OCI-LY7 (cell line): ENCODE data around the gene TMEM94. TPM values are rescaled to one million over a fixed set of nuclear protein-coding genes. Genes with fewer than 3 reads are reported as not detected.

ENCODE experiments used
- BruUV-seq: library from RNA; stranded (reverse); fragments of 400-500 nt; replicated peaks from 2 replicates; lab custom pipeline; 2021; lab: Mats Ljungman, UMichigan
- CTCF ChIA-PET: fragments of 300-600 bp; sonication (Branson Sonifier 250); formaldehyde crosslinking; loops from one replicate; lab custom pipeline; 2022; ENCODE audit warnings: antibody characterized with exemption; ENCODE audit not compliant: unreplicated experiment; lab: Charles Lee
- POLR2A ChIA-PET: fragments of 300-600 bp; sonication (Branson Sonifier 250); formaldehyde crosslinking; loops from one replicate; lab custom pipeline; 2022; ENCODE audit warnings: antibody characterized with exemption; lab: Charles Lee
- DNase-seq: peaks from one replicate; pipeline ENCODE4 v3.0.0-alpha.2; 2015; ENCODE audit warnings: low spot score
- H2AFZ ChIP-seq: fragments of 200-600 bp; sonication (generic), shearing (Covaris generic); 2 replicates; pipeline ENCODE4 v1.6.1; 2014; ENCODE audit warnings: mild to moderate bottlenecking, antibody characterized with exemption, low read length, moderate library complexity
- H3K27ac ChIP-seq: fragments of 200-600 bp; sonication (generic); 2 replicates; pipeline ENCODE4 v1.5.1; 2014; ENCODE audit warnings: mixed run types, low read depth, mild to moderate bottlenecking, moderate library complexity, low read length, inconsistent platforms; ENCODE audit not compliant: poor library complexity, severe bottlenecking
- H3K36me3 ChIP-seq: fragments of 200-600 bp; sonication (generic); 2 replicates; pipeline ENCODE4 v1.6.1; 2014; ENCODE audit warnings: mild to moderate bottlenecking, antibody characterized with exemption, low read length, moderate library complexity, mixed read lengths; ENCODE audit not compliant: insufficient read depth
- H3K4me1 ChIP-seq: fragments of 200-600 bp; sonication (generic); 2 replicates; pipeline ENCODE4 v1.5.1; 2014; ENCODE audit warnings: mild to moderate bottlenecking, low read length; ENCODE audit not compliant: insufficient read depth, poor library complexity, severe bottlenecking
- H3K4me2 ChIP-seq: fragments of 200-600 bp; sonication (generic); 2 replicates; pipeline ENCODE4 v1.6.1; 2014; ENCODE audit warnings: mild to moderate bottlenecking, low read length
- H3K4me3 ChIP-seq: fragments of 200-600 bp; sonication (generic); 2 replicates; pipeline ENCODE4 v1.5.1; 2014; ENCODE audit warnings: mild to moderate bottlenecking, low read depth, low read length; ENCODE audit not compliant: poor library complexity, severe bottlenecking
- H3K79me2 ChIP-seq: fragments of 200-600 bp; sonication (generic); 2 replicates; pipeline ENCODE4 v1.6.1; 2016; ENCODE audit warnings: low read depth, mild to moderate bottlenecking, low read length, moderate library complexity, mixed read lengths; ENCODE audit not compliant: insufficient read depth
- H3K9me2 ChIP-seq: fragments of 200-600 bp; sonication (generic); 2 replicates; pipeline ENCODE4 v1.6.1; 2016; ENCODE audit warnings: mild to moderate bottlenecking, low read length, mixed read lengths; ENCODE audit not compliant: insufficient read depth
- H3K9me3 ChIP-seq: fragments of 200-600 bp; sonication (generic); 2 replicates; pipeline ENCODE4 v1.6.1; 2014; ENCODE audit warnings: mild to moderate bottlenecking, mixed run types, low read length, mixed read lengths
- H4K20me1 ChIP-seq: fragments of 200-600 bp; sonication (generic); 2 replicates; pipeline ENCODE4 v1.6.1; 2014; ENCODE audit warnings: mild to moderate bottlenecking, antibody characterized with exemption, low read length, moderate library complexity, mixed read lengths; ENCODE audit not compliant: insufficient read depth
- CTCF ChIP-seq: fragments of 200-600 bp; sonication (generic); conservative IDR thresholded peaks from 2 replicates; pipeline ENCODE4 v1.5.1; 2014; ENCODE audit warnings: mild to moderate bottlenecking, antibody characterized with exemption, low read length, moderate library complexity, mixed read lengths
- EZH2phosphoT487 ChIP-seq: fragments of 200-600 bp; sonication (generic); IDR thresholded peaks from 2 replicates; pipeline ENCODE4 v1.6.1; 2018; ENCODE audit warnings: low read depth, borderline replicate concordance, mild to moderate bottlenecking, mixed run types, antibody characterized with exemption, low read length, moderate library complexity, mixed read lengths
- intact Hi-C: fragments of 100-400 bp; cut with micrococcal nuclease; formaldehyde crosslinking; loops from one replicate; pipeline ENCODE4 v1.10.0; 2022; ENCODE audit not compliant: unreplicated experiment
- total RNA-seq, 2 experiments: library from RNA; depleted of rRNA in 1 of 2; stranded (reverse); fragments of >200 nt in 1 of 2; shearing (Covaris generic) in 1 of 2; gene quantifications; 2 replicates each; pipeline ENCODE4 v1.2.3, GENCODE V29; 2014 to 2022

The TMEM94 gene
- total RNA-seq, 2 experiments from 2014 or later: 60.6 to 121 TPM

- TF ChIP-seq CTCF (no peak), EZH2phosphoT487 (no peak)
- Histone ChIP-seq H3K9me3 (no peaks in the 10 kb centered on the region), H2AFZ (no peak overlapping the region), H3K4me2 (no peak overlapping the region), H3K9me2 (no peaks in the 10 kb centered on the region), H3K4me3 (no peak overlapping the region), H3K36me3 (no peaks in the 10 kb centered on the region), H3K4me1 (no peaks in the 10 kb centered on the region), H3K27ac (no peak overlapping the region), H3K79me2 (no peaks in the 10 kb centered on the region), H4K20me1 (no peaks in the 10 kb centered on the region)
- no TSS peak for BruUV-seq
- DNase-seq: no peak
- CTCF ChIA-PET: interaction anchor here (0.6 kb wide), 1 partner anchor 19 kb away, joined by 3 read pairs; no protein-coding TSS in a partner anchor
- POLR2A ChIA-PET: interaction anchor here (0.5 kb wide), 1 partner anchor 184 kb away, joined by 3 read pairs; no protein-coding TSS in a partner anchor
- intact Hi-C loops: no loop called here
These were observed 52.5 kb downstream of the TMEM94 start for GRCh38 chr17:75508931-75509361.

- no peaks in the 10 kb centered on the region for H3K4me1 ChIP-seq
- no peak for DNase-seq
- no peak for TF ChIP-seq EZH2phosphoT487
- no peak for TF ChIP-seq CTCF
- H3K4me2 ChIP-seq: no peak overlapping the region
- no peaks in the 10 kb centered on the region for H3K9me3 ChIP-seq
- no peaks in the 10 kb centered on the region for H3K36me3 ChIP-seq
- no peaks in the 10 kb centered on the region for H4K20me1 ChIP-seq
- BruUV-seq: no TSS peak
- H3K4me3 ChIP-seq: no peak overlapping the region
- no peak overlapping the region for H3K27ac ChIP-seq
- intact Hi-C loops: no loop called here
- H3K79me2 ChIP-seq: no peaks in the 10 kb centered on the region
- ChIA-PET POLR2A (no interaction called here), CTCF (no interaction called here)
- H3K9me2 ChIP-seq: no peaks in the 10 kb centered on the region
- H2AFZ ChIP-seq: no peak overlapping the region
These were observed 53.3 kb downstream of the TMEM94 start for GRCh38 chr17:75509528-75510258.

GRCh38 chr17:75511270-75511609, 54.8 kb downstream of the TMEM94 start:
- intact Hi-C loops: no loop called here
- Histone ChIP-seq H3K27ac (no peak overlapping the region), H3K4me2 (no peak overlapping the region), H3K79me2 (no peaks in the 10 kb centered on the region), H2AFZ (no peak overlapping the region), H3K4me3 (no peak overlapping the region), H4K20me1 (no peaks in the 10 kb centered on the region), H3K4me1 (peaks cover 11% of the 10 kb centered on the region), H3K9me2 (no peaks in the 10 kb centered on the region), H3K9me3 (no peaks in the 10 kb centered on the region), H3K36me3 (no peaks in the 10 kb centered on the region)
- ChIA-PET POLR2A (interaction anchor here (0.5 kb wide), 1 partner anchor 82 kb away, joined by 3 read pairs; no protein-coding TSS in a partner anchor), CTCF (no interaction called here)
- DNase-seq: no peak
- TF ChIP-seq EZH2phosphoT487 (no peak), CTCF (no peak)
- BruUV-seq: no TSS peak
